HepG2 (cell line): ENCODE data around the gene CD14. TPM values are rescaled to one million over a fixed set of nuclear protein-coding genes. Genes with fewer than 3 reads are reported as not detected.
A peak's percentile ranks its signal among the peaks of the same experiment; 100 is the strongest.

ENCODE experiments used
- ASH2L ChIP-seq: fragments of 300-600, 200-600 bp; sonication (generic); IDR thresholded peaks from 2 replicates; pipeline ENCODE4 v1.7.0; 2017; ENCODE audit warnings: low read depth, mild to moderate bottlenecking, moderate library complexity, mixed read lengths, low read length; ENCODE audit not compliant: insufficient read length
- CEBPG ChIP-seq: IDR thresholded peaks from 2 replicates; pipeline ENCODE4 v1.6.1; 2016
- DPF2 ChIP-seq: sonication (generic); formaldehyde crosslinking; IDR thresholded peaks from 2 replicates; pipeline ENCODE4 v1.4.0; 2020; ENCODE audit warnings: mild to moderate bottlenecking, low read depth, missing genetic modification reagents, borderline replicate concordance
- FIP1L1 ChIP-seq: fragments of 200-400 bp; formaldehyde crosslinking; IDR thresholded peaks from 2 replicates; pipeline ENCODE4 v1.6.1; 2018; ENCODE audit warnings: low read depth, mild to moderate bottlenecking, low read length, moderate library complexity, borderline replicate concordance; ENCODE audit not compliant: insufficient read depth
- HCFC1 ChIP-seq: fragments of 150-350 bp; IDR thresholded peaks from 2 replicates; pipeline ENCODE4 v1.6.1; 2014; ENCODE audit warnings: low read depth, low read length
- HES4 ChIP-seq: sonication (generic); formaldehyde crosslinking; IDR thresholded peaks from 2 replicates; pipeline ENCODE4 v1.9.0; 2021; ENCODE audit warnings: mild to moderate bottlenecking, missing genetic modification reagents, borderline replicate concordance
- KDM5A ChIP-seq: fragments of 200-600 bp; sonication (generic); IDR thresholded peaks from 2 replicates; pipeline ENCODE4 v1.7.0; 2018; ENCODE audit warnings: antibody characterized with exemption, mild to moderate bottlenecking, low read length, borderline replicate concordance
- KLF6 ChIP-seq: IDR thresholded peaks from 2 replicates; pipeline ENCODE4 v1.8.0; 2016; ENCODE audit warnings: missing biosample characterization, missing genetic modification reagents
- PPARG ChIP-seq: conservative IDR thresholded peaks from 2 replicates; pipeline ENCODE4 v1.6.1; 2016; ENCODE audit warnings: missing biosample characterization, missing genetic modification reagents
- SMARCC2 ChIP-seq: fragments of 450-650 bp; IDR thresholded peaks from 2 replicates; pipeline ENCODE4 v1.6.1; 2017; ENCODE audit warnings: antibody characterized with exemption, mild to moderate bottlenecking
- SYNCRIP ChIP-seq: fragments of 200-400 bp; formaldehyde crosslinking; IDR thresholded peaks from 2 replicates; pipeline ENCODE4 v1.6.1; 2018; ENCODE audit warnings: mild to moderate bottlenecking, low read depth, low read length; ENCODE audit not compliant: insufficient read depth
- ZBTB1 ChIP-seq: sonication (generic); formaldehyde crosslinking; IDR thresholded peaks from 2 replicates; pipeline ENCODE4 v1.4.0; 2020; ENCODE audit warnings: missing genetic modification reagents, borderline replicate concordance
- ZFY ChIP-seq: sonication (generic); formaldehyde crosslinking; IDR thresholded peaks from 2 replicates; pipeline ENCODE4 v1.4.0; 2020; ENCODE audit warnings: missing genetic modification reagents
- ZNF589 ChIP-seq: sonication (generic); formaldehyde crosslinking; conservative IDR thresholded peaks from 2 replicates; pipeline ENCODE4 v1.8.0; 2022; ENCODE audit warnings: mild to moderate bottlenecking, moderate library complexity, missing genetic modification reagents
- ZNF776 ChIP-seq: sonication (generic); formaldehyde crosslinking; IDR thresholded peaks from 2 replicates; pipeline ENCODE4 v1.4.0; 2020; ENCODE audit warnings: mild to moderate bottlenecking, missing genetic modification reagents
- polyA plus RNA-seq, 8 experiments: library from polyadenylated mRNA; depleted of rRNA in 3 of 8; stranded (reverse) in 7 of 8; unstranded in 1 of 8; fragments of >200 nt; fragmentation: Illumina TruSeq in 4 of 8; extraction: Trizol in 4 of 8; gene quantifications; 2 replicates each; pipeline versions ENCODE4 v1.2.1 to v1.2.3, GENCODE V29; 2011 to 2016; ENCODE audit warnings: low read depth in 4 of 8, missing spikeins in 1 of 8, mixed read lengths in 1 of 8; ENCODE audit not compliant: insufficient read depth in 1 of 8
- total RNA-seq, 5 experiments: library from RNA; depleted of rRNA; stranded (reverse); fragments of >200 nt; fragmentation: Illumina TruSeq; extraction: Trizol; gene quantifications; 2 replicates each; pipeline ENCODE4 v1.2.3, GENCODE V29; 2016; ENCODE audit warnings: low read depth in 1 of 5
- TF ChIP-seq, protein P1 (sequence below): sonication (generic); formaldehyde crosslinking; IDR thresholded peaks from 2 replicates; pipeline ENCODE4 v1.4.0; 2020; ENCODE audit warnings: missing genetic modification reagents
- TF ChIP-seq, protein P2 (sequence below): IDR thresholded peaks from 2 replicates; pipeline ENCODE4 v1.6.1; 2016; ENCODE audit warnings: mild to moderate bottlenecking, missing biosample characterization, missing genetic modification reagents
- TF ChIP-seq, protein P3 (sequence below): sonication (generic); formaldehyde crosslinking; IDR thresholded peaks from 2 replicates; pipeline ENCODE4 v1.5.1; 2020; ENCODE audit warnings: missing genetic modification reagents, mild to moderate bottlenecking, borderline replicate concordance
- TF ChIP-seq, protein P4 (sequence below): sonication (generic); formaldehyde crosslinking; IDR thresholded peaks from 2 replicates; pipeline ENCODE4 v1.5.0; 2020; ENCODE audit warnings: mild to moderate bottlenecking, missing genetic modification reagents, borderline replicate concordance

CD14 gene
- total and polyA plus RNA-seq, 2 of the 13 experiments (the other 11 are each of a cell fraction or from before 2014, with no cell fraction given): 1.7 to 4.7 TPM

DNA sequence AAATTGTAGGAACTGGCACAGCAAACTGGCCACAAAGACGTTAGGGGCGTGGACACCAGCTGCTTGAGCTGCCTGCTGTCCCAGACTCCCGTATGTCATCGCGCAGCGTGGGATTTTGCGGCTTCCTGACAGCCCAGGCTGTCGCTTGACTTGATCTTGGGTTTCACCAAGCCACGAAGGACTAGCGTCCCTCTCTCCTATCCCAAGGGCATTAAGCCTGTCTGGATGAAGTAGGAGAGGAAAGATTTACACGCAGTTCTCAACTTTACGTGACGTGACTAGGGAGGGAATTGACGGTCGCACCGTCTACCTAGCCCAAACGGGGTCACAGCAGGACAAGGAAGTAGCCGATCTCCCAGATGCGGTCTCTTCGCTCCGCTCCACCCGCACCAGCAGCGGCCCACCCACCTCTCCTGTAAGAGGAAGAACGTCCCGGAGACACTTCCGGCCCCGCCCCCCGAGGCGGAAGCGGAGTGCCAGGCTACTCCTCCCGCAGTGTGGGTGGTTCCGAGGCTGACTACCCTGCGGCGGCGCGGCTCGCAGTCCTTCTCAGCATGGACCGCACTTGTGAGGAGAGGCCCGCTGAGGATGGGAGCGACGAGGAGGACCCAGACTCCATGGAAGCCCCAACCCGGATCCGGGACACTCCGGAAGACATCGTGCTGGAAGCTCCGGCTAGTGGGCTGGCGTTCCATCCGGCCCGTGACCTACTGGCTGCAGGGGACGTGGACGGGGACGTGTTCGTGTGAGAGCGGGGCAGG lies 31.6 kb upstream of the CD14 start, which contains the start of gene WDR55 (continued):
- TF ChIP-seq HES4 (CRISPR knock-in tag) (peak; percentile 66), ASH2L (peak; percentile 85), CEBPG (CRISPR knock-in tag) (0 out of 2 replicates have a peak, but pooled peaks have one; percentile 6), ZNF589 (CRISPR knock-in tag) (peak; percentile 85; the same call in 1 of the 2 replicates), ZNF776 (CRISPR knock-in tag) (peak; percentile 57; the same call in 1 of the 2 replicates), FIP1L1 (no peak), HCFC1 (no peak; the same call in 1 of the 2 replicates), SYNCRIP (no peak), KDM5A (peak; percentile 83; the same call in 1 of the 2 replicates), DPF2 (CRISPR knock-in tag) (no peak), KLF6 (CRISPR knock-in tag) (peak; percentile 58; the same call in 1 of the 2 replicates), ZFY (CRISPR knock-in tag) (peak; percentile 84), PPARG (peak; percentile 60; the same call in 1 of the 2 replicates), SMARCC2 (no peak), ZBTB1 (CRISPR knock-in tag) (no peak)
- TF ChIP-seq, protein P1, sequence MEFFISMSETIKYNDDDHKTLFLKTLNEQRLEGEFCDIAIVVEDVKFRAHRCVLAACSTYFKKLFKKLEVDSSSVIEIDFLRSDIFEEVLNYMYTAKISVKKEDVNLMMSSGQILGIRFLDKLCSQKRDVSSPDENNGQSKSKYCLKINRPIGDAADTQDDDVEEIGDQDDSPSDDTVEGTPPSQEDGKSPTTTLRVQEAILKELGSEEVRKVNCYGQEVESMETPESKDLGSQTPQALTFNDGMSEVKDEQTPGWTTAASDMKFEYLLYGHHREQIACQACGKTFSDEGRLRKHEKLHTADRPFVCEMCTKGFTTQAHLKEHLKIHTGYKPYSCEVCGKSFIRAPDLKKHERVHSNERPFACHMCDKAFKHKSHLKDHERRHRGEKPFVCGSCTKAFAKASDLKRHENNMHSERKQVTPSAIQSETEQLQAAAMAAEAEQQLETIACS: no peak
- TF ChIP-seq, protein P2, sequence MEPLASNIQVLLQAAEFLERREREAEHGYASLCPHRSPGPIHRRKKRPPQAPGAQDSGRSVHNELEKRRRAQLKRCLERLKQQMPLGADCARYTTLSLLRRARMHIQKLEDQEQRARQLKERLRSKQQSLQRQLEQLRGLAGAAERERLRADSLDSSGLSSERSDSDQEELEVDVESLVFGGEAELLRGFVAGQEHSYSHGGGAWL: peak; percentile 60; the same call in 1 of the 2 replicates
- TF ChIP-seq, protein P3, sequence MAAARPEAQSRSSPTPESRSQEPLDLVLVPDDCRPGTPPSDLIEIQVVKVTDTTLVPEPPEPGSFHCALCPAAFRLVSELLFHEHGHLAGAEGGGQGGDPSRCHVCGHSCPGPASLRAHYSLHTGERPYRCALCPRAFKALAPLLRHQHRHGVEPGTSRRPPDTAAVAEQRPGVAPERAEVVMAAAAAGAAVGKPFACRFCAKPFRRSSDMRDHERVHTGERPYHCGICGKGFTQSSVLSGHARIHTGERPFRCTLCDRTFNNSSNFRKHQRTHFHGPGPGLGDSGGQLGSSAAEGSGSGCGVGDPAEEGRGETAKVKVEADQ (CRISPR knock-in tag): no peak
- TF ChIP-seq, protein P4, sequence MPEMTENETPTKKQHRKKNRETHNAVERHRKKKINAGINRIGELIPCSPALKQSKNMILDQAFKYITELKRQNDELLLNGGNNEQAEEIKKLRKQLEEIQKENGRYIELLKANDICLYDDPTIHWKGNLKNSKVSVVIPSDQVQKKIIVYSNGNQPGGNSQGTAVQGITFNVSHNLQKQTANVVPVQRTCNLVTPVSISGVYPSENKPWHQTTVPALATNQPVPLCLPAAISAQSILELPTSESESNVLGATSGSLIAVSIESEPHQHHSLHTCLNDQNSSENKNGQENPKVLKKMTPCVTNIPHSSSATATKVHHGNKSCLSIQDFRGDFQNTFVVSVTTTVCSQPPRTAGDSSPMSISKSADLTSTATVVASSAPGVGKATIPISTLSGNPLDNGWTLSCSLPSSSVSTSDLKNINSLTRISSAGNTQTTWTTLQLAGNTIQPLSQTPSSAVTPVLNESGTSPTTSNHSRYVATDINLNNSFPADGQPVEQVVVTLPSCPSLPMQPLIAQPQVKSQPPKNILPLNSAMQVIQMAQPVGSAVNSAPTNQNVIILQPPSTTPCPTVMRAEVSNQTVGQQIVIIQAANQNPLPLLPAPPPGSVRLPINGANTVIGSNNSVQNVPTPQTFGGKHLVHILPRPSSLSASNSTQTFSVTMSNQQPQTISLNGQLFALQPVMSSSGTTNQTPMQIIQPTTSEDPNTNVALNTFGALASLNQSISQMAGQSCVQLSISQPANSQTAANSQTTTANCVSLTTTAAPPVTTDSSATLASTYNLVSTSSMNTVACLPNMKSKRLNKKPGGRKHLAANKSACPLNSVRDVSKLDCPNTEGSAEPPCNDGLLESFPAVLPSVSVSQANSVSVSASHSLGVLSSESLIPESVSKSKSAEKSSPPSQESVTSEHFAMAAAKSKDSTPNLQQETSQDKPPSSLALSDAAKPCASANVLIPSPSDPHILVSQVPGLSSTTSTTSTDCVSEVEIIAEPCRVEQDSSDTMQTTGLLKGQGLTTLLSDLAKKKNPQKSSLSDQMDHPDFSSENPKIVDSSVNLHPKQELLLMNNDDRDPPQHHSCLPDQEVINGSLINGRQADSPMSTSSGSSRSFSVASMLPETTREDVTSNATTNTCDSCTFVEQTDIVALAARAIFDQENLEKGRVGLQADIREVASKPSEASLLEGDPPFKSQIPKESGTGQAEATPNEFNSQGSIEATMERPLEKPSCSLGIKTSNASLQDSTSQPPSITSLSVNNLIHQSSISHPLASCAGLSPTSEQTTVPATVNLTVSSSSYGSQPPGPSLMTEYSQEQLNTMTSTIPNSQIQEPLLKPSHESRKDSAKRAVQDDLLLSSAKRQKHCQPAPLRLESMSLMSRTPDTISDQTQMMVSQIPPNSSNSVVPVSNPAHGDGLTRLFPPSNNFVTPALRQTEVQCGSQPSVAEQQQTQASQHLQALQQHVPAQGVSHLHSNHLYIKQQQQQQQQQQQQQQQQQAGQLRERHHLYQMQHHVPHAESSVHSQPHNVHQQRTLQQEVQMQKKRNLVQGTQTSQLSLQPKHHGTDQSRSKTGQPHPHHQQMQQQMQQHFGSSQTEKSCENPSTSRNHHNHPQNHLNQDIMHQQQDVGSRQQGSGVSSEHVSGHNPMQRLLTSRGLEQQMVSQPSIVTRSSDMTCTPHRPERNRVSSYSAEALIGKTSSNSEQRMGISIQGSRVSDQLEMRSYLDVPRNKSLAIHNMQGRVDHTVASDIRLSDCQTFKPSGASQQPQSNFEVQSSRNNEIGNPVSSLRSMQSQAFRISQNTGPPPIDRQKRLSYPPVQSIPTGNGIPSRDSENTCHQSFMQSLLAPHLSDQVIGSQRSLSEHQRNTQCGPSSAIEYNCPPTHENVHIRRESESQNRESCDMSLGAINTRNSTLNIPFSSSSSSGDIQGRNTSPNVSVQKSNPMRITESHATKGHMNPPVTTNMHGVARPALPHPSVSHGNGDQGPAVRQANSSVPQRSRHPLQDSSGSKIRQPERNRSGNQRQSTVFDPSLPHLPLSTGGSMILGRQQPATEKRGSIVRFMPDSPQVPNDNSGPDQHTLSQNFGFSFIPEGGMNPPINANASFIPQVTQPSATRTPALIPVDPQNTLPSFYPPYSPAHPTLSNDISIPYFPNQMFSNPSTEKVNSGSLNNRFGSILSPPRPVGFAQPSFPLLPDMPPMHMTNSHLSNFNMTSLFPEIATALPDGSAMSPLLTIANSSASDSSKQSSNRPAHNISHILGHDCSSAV: no peak
